H9 (cell line): ENCODE data around the gene PNPLA7. TPM values are rescaled to one million over a fixed set of nuclear protein-coding genes. Genes with fewer than 3 reads are reported as not detected.

Source experiments
- DNase-seq: peaks from one replicate; pipeline ENCODE4 v3.0.0-alpha.2; 2017
- H2AFZ ChIP-seq: one replicate; pipeline ENCODE4 v1.6.1; 2013; ENCODE audit warnings: mild to moderate bottlenecking, low read length, control low read depth, moderate library complexity
- H2AK5ac ChIP-seq: 2 replicates; pipeline ENCODE4 v1.6.1; 2013; ENCODE audit warnings: low read length, control low read depth, mixed read lengths; ENCODE audit not compliant: insufficient read length
- H2BK120ac ChIP-seq: one replicate; pipeline ENCODE4 v1.6.1; 2013; ENCODE audit warnings: low read depth, mild to moderate bottlenecking, low read length, control low read depth, inconsistent platforms; ENCODE audit not compliant: poor library complexity, severe bottlenecking
- H2BK12ac ChIP-seq: 2 replicates; pipeline ENCODE4 v1.6.1; 2013; ENCODE audit warnings: low read length, control low read depth, mixed read lengths, low read depth; ENCODE audit not compliant: insufficient read length
- H2BK15ac ChIP-seq: 2 replicates; pipeline ENCODE4 v1.6.1; 2013; ENCODE audit warnings: low read depth, low read length, control low read depth
- H2BK20ac ChIP-seq: one replicate; pipeline ENCODE4 v1.6.1; 2013; ENCODE audit warnings: low read depth, mild to moderate bottlenecking, low read length, control low read depth, inconsistent platforms; ENCODE audit not compliant: poor library complexity, severe bottlenecking
- H2BK5ac ChIP-seq: 2 replicates; pipeline ENCODE4 v1.6.1; 2013; ENCODE audit warnings: low read length, control low read depth, mixed read lengths; ENCODE audit not compliant: insufficient read length
- H3K14ac ChIP-seq: 2 replicates; pipeline ENCODE4 v1.6.1; 2013; ENCODE audit warnings: low read length, control low read depth; ENCODE audit not compliant: insufficient read depth
- H3K18ac ChIP-seq: 2 replicates; pipeline ENCODE4 v1.6.1; 2013; ENCODE audit warnings: low read depth, mild to moderate bottlenecking, mixed read lengths, low read length, control low read depth; ENCODE audit not compliant: insufficient read length
- H3K23ac ChIP-seq: 2 replicates; pipeline ENCODE4 v1.6.1; 2013; ENCODE audit warnings: low read length, control low read depth, mixed read lengths, low read depth; ENCODE audit not compliant: insufficient read length
- H3K23me2 ChIP-seq: 2 replicates; pipeline ENCODE4 v1.6.1; 2013; ENCODE audit warnings: low read depth, mild to moderate bottlenecking, mixed read lengths, low read length, control low read depth; ENCODE audit not compliant: insufficient read length, poor library complexity, severe bottlenecking
- H3K27ac ChIP-seq: 2 replicates; pipeline ENCODE4 v1.5.1; 2013; ENCODE audit warnings: low read length, control low read depth, mixed read lengths, low read depth; ENCODE audit not compliant: insufficient read length
- H3K27me3 ChIP-seq: 2 replicates; pipeline ENCODE4 v1.6.1; 2013; ENCODE audit warnings: low read length, control low read depth, inconsistent platforms; ENCODE audit not compliant: insufficient read depth
- H3K4ac ChIP-seq: 2 replicates; pipeline ENCODE4 v1.6.1; 2013; ENCODE audit warnings: low read depth, mild to moderate bottlenecking, control low read depth, inconsistent platforms, low read length, moderate library complexity
- H3K4me1 ChIP-seq: 2 replicates; pipeline ENCODE4 v1.6.1; 2013; ENCODE audit warnings: low read length, control low read depth, inconsistent platforms; ENCODE audit not compliant: insufficient read depth
- H3K4me2 ChIP-seq: 2 replicates; pipeline ENCODE4 v1.6.1; 2013; ENCODE audit warnings: low read length, control low read depth, mixed read lengths; ENCODE audit not compliant: insufficient read length, insufficient read depth
- H3K56ac ChIP-seq: 2 replicates; pipeline ENCODE4 v1.6.1; 2013; ENCODE audit warnings: low read depth, mild to moderate bottlenecking, mixed read lengths, low read length, control low read depth; ENCODE audit not compliant: insufficient read length
- H3K79me1 ChIP-seq: 2 replicates; pipeline ENCODE4 v1.6.1; 2013; ENCODE audit warnings: low read depth, mild to moderate bottlenecking, moderate library complexity, low read length, control low read depth, inconsistent platforms; ENCODE audit not compliant: insufficient read depth, poor library complexity, severe bottlenecking
- H3K79me2 ChIP-seq: 2 replicates; pipeline ENCODE4 v1.6.1; 2013; ENCODE audit warnings: low read length, control low read depth, inconsistent platforms; ENCODE audit not compliant: insufficient read depth
- H3K9ac ChIP-seq: 2 replicates; pipeline ENCODE4 v1.6.1; 2013; ENCODE audit warnings: low read length, control low read depth, mixed read lengths; ENCODE audit not compliant: insufficient read length; ENCODE audit errors: extremely low read depth
- H3K9me3 ChIP-seq: one replicate; pipeline ENCODE4 v1.6.1; 2013; ENCODE audit warnings: low read depth, low read length, inconsistent platforms; ENCODE audit not compliant: control insufficient read depth
- H3T11ph ChIP-seq: one replicate; pipeline ENCODE4 v1.6.1; 2013; ENCODE audit warnings: mild to moderate bottlenecking, low read length, control low read depth, inconsistent platforms
- H4K20me1 ChIP-seq: one replicate; pipeline ENCODE4 v1.6.1; 2013; ENCODE audit not compliant: control insufficient read depth, insufficient read length, insufficient read depth
- H4K5ac ChIP-seq: 2 replicates; pipeline ENCODE4 v1.6.1; 2013; ENCODE audit warnings: low read depth, mild to moderate bottlenecking, mixed read lengths, low read length, control low read depth; ENCODE audit not compliant: insufficient read length
- H4K8ac ChIP-seq: replicated peaks from 2 replicates; pipeline ENCODE4 v1.6.1; 2013; ENCODE audit warnings: low read length, control low read depth, mixed read lengths, low read depth; ENCODE audit not compliant: insufficient read length
- H4K91ac ChIP-seq: 2 replicates; pipeline ENCODE4 v1.6.1; 2013; ENCODE audit warnings: low read depth, mild to moderate bottlenecking, moderate library complexity, mixed read lengths, low read length, control low read depth; ENCODE audit not compliant: insufficient read length
- H3K27ac Mint-ChIP-seq, 3 experiments: 2 replicates in 2 of 3; 3 replicates in 1 of 3; pipeline ENCODE4 v1.8.0; 2020 to 2021; ENCODE audit warnings: mixed read lengths in 3 of 3, mild to moderate bottlenecking in 1 of 3, moderate library complexity in 1 of 3
- H3K27me3 Mint-ChIP-seq: 2 replicates; pipeline ENCODE4 v1.8.0; 2021; ENCODE audit warnings: low read depth, mild to moderate bottlenecking, moderate library complexity, mixed read lengths
- H3K36me3 Mint-ChIP-seq, 3 experiments: 2 replicates in 2 of 3; 3 replicates in 1 of 3; pipeline ENCODE4 v1.8.0; 2020 to 2021; ENCODE audit warnings: low read depth in 3 of 3, mixed read lengths in 3 of 3; ENCODE audit not compliant: insufficient read depth in 1 of 3
- H3K4me1 Mint-ChIP-seq, 2 experiments: 2 replicates each; pipeline ENCODE4 v1.8.0; 2020; ENCODE audit warnings: mixed read lengths in 2 of 2
- H3K4me3 Mint-ChIP-seq, 2 experiments: 2 replicates in 1 of 2; 3 replicates in 1 of 2; pipeline ENCODE4 v1.8.0; 2020 to 2021; ENCODE audit warnings: mild to moderate bottlenecking in 2 of 2, mixed read lengths in 2 of 2, moderate library complexity in 1 of 2
- H3K9me3 Mint-ChIP-seq, 2 experiments: 2 replicates in 1 of 2; 3 replicates in 1 of 2; pipeline ENCODE4 v1.8.0; 2020; ENCODE audit warnings: mild to moderate bottlenecking in 2 of 2, mixed read lengths in 2 of 2, moderate library complexity in 1 of 2
- CTCF ChIP-seq: fragments of 200-600 bp; sonication (generic); conservative IDR thresholded peaks from 3 replicates; pipeline ENCODE4 v1.8.0; 2021; ENCODE audit warnings: antibody characterized with exemption, mild to moderate bottlenecking
- WGBS: extraction: QIAGEN DNeasy Blood & Tissue Kit; methylation state at CpG from one replicate; pipeline ENCODE4 v1.1.7; 2013; ENCODE audit warnings: missing lambda C conversion rate, low lambda C conversion rate, mixed read lengths; ENCODE audit not compliant: insufficient read length; ENCODE audit errors: extremely low coverage; 5-methylcytosine and 5-hydroxymethylcytosine counted together
- total RNA-seq: library from RNA; stranded (reverse); gene quantifications from 2 replicates; pipeline ENCODE4 v1.2.1, GENCODE V29; 2021

PNPLA7 gene
- total RNA-seq, 1 experiment from 2014 or later, result 1.8 TPM

GRCh38 chr9:137564134-137564533, 13.9 kb upstream of the PNPLA7 start:
- H3K4me2 ChIP-seq, result no peak overlapping the region
- no peak overlapping the region for H2BK12ac ChIP-seq
- H3K9ac ChIP-seq, result no peak overlapping the region
- peaks cover 41 to 56% (median 56%) of the 10 kb centered on the region in 3 experiments for H3K36me3 Mint-ChIP-seq
- WGBS, result no CpG with 5 or more reads among the region's 10 CpGs
- no peaks in the 10 kb centered on the region for H3K79me1 ChIP-seq
- no peak overlapping the region for H3K4me3 Mint-ChIP-seq
- H3K9me3 ChIP-seq, result no peaks in the 10 kb centered on the region
- H3K4me1 ChIP-seq, result no peaks in the 10 kb centered on the region
- no peak for DNase-seq
- H3K27ac Mint-ChIP-seq, result no peak overlapping the region
- no peak overlapping the region for H3K23ac ChIP-seq
- H3K27me3 Mint-ChIP-seq, result no peaks in the 10 kb centered on the region
- no peak overlapping the region for H3K27ac ChIP-seq
- H2BK20ac ChIP-seq, result no peak overlapping the region
- H2BK15ac ChIP-seq, result no peak overlapping the region
- no peak overlapping the region for H2AK5ac ChIP-seq
- no peak for TF ChIP-seq CTCF
- no peak overlapping the region for H3K18ac ChIP-seq
- no peaks in the 10 kb centered on the region for H4K20me1 ChIP-seq
- no peaks in the 10 kb centered on the region for H3K79me2 ChIP-seq
- H3K4ac ChIP-seq, result no peak overlapping the region
- no peak overlapping the region for H2BK5ac ChIP-seq
- no peak overlapping the region for H3K14ac ChIP-seq
- no peak overlapping the region for H4K91ac ChIP-seq
- H3K4me1 Mint-ChIP-seq, result no peaks in the 10 kb centered on the region
- no peak overlapping the region for H2AFZ ChIP-seq
- no peak overlapping the region for H4K8ac ChIP-seq
- no peaks in the 10 kb centered on the region for H3K27me3 ChIP-seq
- H3K56ac ChIP-seq, result no peak overlapping the region
- H4K5ac ChIP-seq, result no peak overlapping the region
- no peaks in the 10 kb centered on the region for H3K23me2 ChIP-seq
- no peak overlapping the region for H2BK120ac ChIP-seq
- peaks cover 0 to 2% of the 10 kb centered on the region in 2 experiments; a peak in 1 of 5 replicates for H3K9me3 Mint-ChIP-seq
- no peak overlapping the region for H3T11ph ChIP-seq
